Thyroid gland (tissue), 4 donors: Measurements from ENCODE around the gene MAEA. TPM values are rescaled to one million over a fixed set of nuclear protein-coding genes. Genes with fewer than 3 reads are reported as not detected.
"Not testable (repeated sequence)": the region's sequence is repeated elsewhere in the genome, so short reads cannot be mapped to it uniquely, and the experiment has no call there.

Source experiments
- DNase-seq, 2 donors: peaks; one replicate each; pipeline ENCODE4 v3.0.0-alpha.2; 2019
- H3K27ac ChIP-seq, 3 donors: fragments of 200-600 bp; sonication (generic); 1 replicate in 2 of 3; 2 replicates in 1 of 3; pipeline ENCODE4 v1.5.1; 2016 to 2019; ENCODE audit warnings: mild to moderate bottlenecking in 1 of 3, moderate library complexity in 1 of 3
- H3K27me3 ChIP-seq: fragments of 200-600 bp; sonication (generic); one replicate; pipeline ENCODE4 v1.5.1; 2019
- H3K36me3 ChIP-seq, 2 donors: fragments of 200-600 bp; sonication (generic); one replicate each; pipeline ENCODE4 v1.5.1; 2016 to 2019
- H3K4me1 ChIP-seq, 2 donors: fragments of 200-600 bp; sonication (generic); one replicate each; pipeline ENCODE4 v1.5.1; 2017 to 2019
- H3K4me3 ChIP-seq, 3 donors: fragments of 200-600 bp; sonication (generic); replicated peaks in 1 of 3; 1 replicate in 2 of 3; 2 replicates in 1 of 3; pipeline ENCODE4 v1.5.1; 2016; ENCODE audit warnings: mild to moderate bottlenecking in 1 of 3
- H3K9me3 ChIP-seq: fragments of 200-600 bp; sonication (generic); one replicate; pipeline ENCODE4 v1.5.1; 2017
- CTCF ChIP-seq, 6 experiments: fragments of 200-600 bp in 3 of 6; fragments of 450-650 bp in 3 of 6; sonication (generic) in 3 of 6; IDR thresholded peaks; one replicate each; pipeline ENCODE4 v1.5.1; 2016 to 2019; ENCODE audit warnings: antibody characterized with exemption in 6 of 6, mild to moderate bottlenecking in 2 of 6, inconsistent platforms in 1 of 6, moderate library complexity in 1 of 6
- POLR2A ChIP-seq, 2 donors: fragments of 450-650 bp; IDR thresholded peaks; one replicate each; pipeline ENCODE4 v1.6.1; 2017; ENCODE audit warnings: antibody characterized with exemption in 2 of 2, mild to moderate bottlenecking in 2 of 2, moderate library complexity in 1 of 2
- WGBS, 2 donors: methylation state at CpG; one replicate each; pipeline ENCODE4 v1.1.5; 2017; 5-methylcytosine and 5-hydroxymethylcytosine counted together
- intact Hi-C: fragments of 100-400 bp; cut with DNase I; formaldehyde crosslinking; loops from one replicate; pipeline ENCODE4 v1.15.1; 2023
- total RNA-seq, 4 donors: library from RNA; depleted of rRNA; stranded (reverse); fragments of >200 nt; gene quantifications; one replicate each; pipeline ENCODE4 v1.2.3, GENCODE V29; 2016

The MAEA gene
- total RNA-seq, 4 donors from 2014 or later: 85.3 to 99.5 (median 87.3) TPM

- WGBS, 2 donors: 1 to 2% methylated on average over 22 to 23 of the region's 47 CpGs
- TF ChIP-seq CTCF (IDR thresholded peaks at IDR 0.05) (no peak), POLR2A (IDR thresholded peaks at IDR 0.05) (no peak)
- Histone ChIP-seq H3K27ac (peak overlapping the region; percentile 38 to 70 (median 68)), H3K4me1 (peaks cover 32 to 42% of the 10 kb centered on the region in 2 donors), H3K27me3 (no peaks in the 10 kb centered on the region), H3K9me3 (no peaks in the 10 kb centered on the region), H3K36me3 (no peaks in the 10 kb centered on the region), H3K4me3 (peak overlapping the region; percentile 27 to 89 (median 82))
- intact Hi-C loops: no loop called here
- DNase-seq: peak; percentile 50
These were observed 680 bp downstream of the MAEA start for GRCh38 chr4:1290165-1290977.

GRCh38 chr4:1291091-1291490 is 1.4 kb downstream of the MAEA start:
- no peaks in the 10 kb centered on the region for H3K9me3 ChIP-seq
- WGBS, 2 donors: 67 to 70% methylated on average over 9 of the region's 9 CpGs
- H3K36me3 ChIP-seq: no peaks in the 10 kb centered on the region
- no peaks in the 10 kb centered on the region for H3K27me3 ChIP-seq
- TF ChIP-seq POLR2A (IDR thresholded peaks at IDR 0.05): no peak
- TF ChIP-seq CTCF (IDR thresholded peaks at IDR 0.05): no peak
- H3K4me3 ChIP-seq: peak overlapping the region in 2 of 3 donors; percentile 82 to 89
- intact Hi-C loops: no loop called here
- peak overlapping the region in 1 of 3 donors; percentile 68 for H3K27ac ChIP-seq
- no peak for DNase-seq
- peaks cover 32 to 45% of the 10 kb centered on the region in 2 donors for H3K4me1 ChIP-seq

GRCh38 chr4:1291996-1292702 is 2.5 kb downstream of the MAEA start:
- Histone ChIP-seq H3K4me3 (no peak overlapping the region), H3K27ac (no peak overlapping the region), H3K4me1 (peaks cover 32 to 45% of the 10 kb centered on the region in 2 donors), H3K36me3 (peaks cover 0 to 6% of the 10 kb centered on the region in 2 donors), H3K9me3 (no peaks in the 10 kb centered on the region), H3K27me3 (no peaks in the 10 kb centered on the region)
- DNase-seq: no peak
- TF ChIP-seq POLR2A (IDR thresholded peaks at IDR 0.05) (no peak), CTCF (IDR thresholded peaks at IDR 0.05) (no peak)
- 73 to 82% methylated on average over 10 of the region's 11 CpGs for WGBS, 2 donors
- intact Hi-C loops: no loop called here

GRCh38 chr4:1292703-1293011 is 3.0 kb downstream of the MAEA start:
- H3K36me3 ChIP-seq, intact Hi-C loops, H3K27me3 ChIP-seq, H3K4me3 ChIP-seq, H3K27ac ChIP-seq, H3K9me3 ChIP-seq, DNase-seq: not testable (repeated sequence)
- 90 to 95% methylated on average over 8 of the region's 8 CpGs for WGBS, 2 donors
- peaks cover 32 to 45% of the 10 kb centered on the region in 2 donors for H3K4me1 ChIP-seq

- peaks cover 0 to 6% of the 10 kb centered on the region in 2 donors for H3K36me3 ChIP-seq
- H3K4me1 ChIP-seq: peaks cover 32 to 45% of the 10 kb centered on the region in 2 donors
- no peaks in the 10 kb centered on the region for H3K9me3 ChIP-seq
- H3K27ac ChIP-seq: peak overlapping the region in 2 of 3 donors; percentile 4 to 7
- DNase-seq: no peak
- intact Hi-C loops: no loop called here
- H3K27me3 ChIP-seq: no peaks in the 10 kb centered on the region
- 92 to 98% methylated on average over 3 to 4 of the region's 4 CpGs for WGBS, 2 donors
- no peak overlapping the region for H3K4me3 ChIP-seq
- no peak for TF ChIP-seq POLR2A (IDR thresholded peaks at IDR 0.05)
- no peak for TF ChIP-seq CTCF (IDR thresholded peaks at IDR 0.05)
These were observed 3.8 kb downstream of the MAEA start for GRCh38 chr4:1293531-1293941.
